Measurements from ENCODE around the gene TOM1L1.
A peak's percentile ranks its signal among the peaks of the same experiment; 100 is the strongest.

The TOM1L1 gene

DNA sequence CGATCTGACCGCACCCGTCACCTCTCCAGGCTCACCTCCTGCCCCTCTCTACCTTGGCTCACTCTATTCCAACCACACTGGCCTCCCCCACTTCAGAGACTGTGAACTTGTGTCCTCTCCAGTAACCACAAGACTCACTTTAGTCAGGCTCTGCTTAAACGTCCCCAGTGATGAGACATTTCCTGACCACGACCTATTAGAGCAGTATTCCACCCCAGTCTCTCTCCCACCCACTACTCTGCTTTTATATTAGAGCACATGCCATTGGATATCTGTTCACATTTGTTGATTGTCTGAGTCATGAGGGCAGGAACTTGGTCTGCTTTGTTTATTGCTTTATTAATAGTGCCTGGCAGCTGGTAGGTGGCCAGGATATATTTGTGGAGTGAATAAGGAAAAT, 47.7 kb downstream of the TOM1L1 start:
- DNase-seq (ENCODE audit: low read depth in 2 of 2), result peak; percentile 2 to 16

DNA sequence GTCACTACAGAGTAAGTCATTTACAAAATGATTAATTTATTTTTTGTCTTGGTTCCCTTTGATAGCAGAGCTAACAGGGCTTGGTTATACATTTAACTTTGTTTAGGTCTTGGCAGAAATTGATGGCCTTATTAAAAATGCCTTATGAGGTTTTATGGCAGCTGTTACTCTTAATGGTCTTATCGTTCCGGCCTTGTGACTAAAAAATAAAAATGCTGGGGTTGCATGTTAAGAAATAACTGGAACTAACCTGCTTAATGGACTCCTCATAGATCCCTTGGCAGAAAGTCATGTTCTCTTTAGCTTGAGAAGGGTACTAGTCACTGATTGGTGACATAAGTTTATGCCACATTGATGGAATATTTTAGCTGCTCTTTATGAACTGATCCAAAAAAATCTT, 49.5 kb downstream of the TOM1L1 start:
- no peak for DNase-seq (ENCODE audit: low read depth in 2 of 2)

- no peak for DNase-seq (ENCODE audit: low read depth in 2 of 2)
Observed at GRCh38 chr17:54951286-54951685, 50.6 kb downstream of the TOM1L1 start.

DNA sequence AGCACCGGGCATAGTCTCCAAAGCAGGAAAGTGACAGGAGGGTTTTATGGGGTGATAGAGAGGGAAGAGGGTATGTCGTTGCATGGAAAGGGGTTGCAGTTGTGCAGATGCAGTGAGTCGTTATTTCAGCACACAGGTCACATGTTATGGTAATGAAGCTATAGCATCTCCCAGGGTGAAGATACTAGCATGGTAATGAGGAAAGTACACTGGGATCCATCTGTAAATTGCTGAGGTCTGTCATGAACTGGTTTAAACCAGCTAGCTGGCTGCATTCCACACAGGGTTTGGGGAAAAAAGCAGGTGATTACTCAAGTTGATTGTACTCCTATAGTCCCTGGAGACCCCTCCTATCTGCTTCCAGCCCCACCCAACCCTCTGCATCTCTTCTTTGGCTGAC, 56.1 kb downstream of the TOM1L1 start:
- no peak for DNase-seq (ENCODE audit: low read depth in 2 of 2)

- no peak for DNase-seq (ENCODE audit: low read depth in 2 of 2)
Observed at GRCh38 chr17:54967621-54968261, 67.1 kb downstream of the TOM1L1 start.

DNA sequence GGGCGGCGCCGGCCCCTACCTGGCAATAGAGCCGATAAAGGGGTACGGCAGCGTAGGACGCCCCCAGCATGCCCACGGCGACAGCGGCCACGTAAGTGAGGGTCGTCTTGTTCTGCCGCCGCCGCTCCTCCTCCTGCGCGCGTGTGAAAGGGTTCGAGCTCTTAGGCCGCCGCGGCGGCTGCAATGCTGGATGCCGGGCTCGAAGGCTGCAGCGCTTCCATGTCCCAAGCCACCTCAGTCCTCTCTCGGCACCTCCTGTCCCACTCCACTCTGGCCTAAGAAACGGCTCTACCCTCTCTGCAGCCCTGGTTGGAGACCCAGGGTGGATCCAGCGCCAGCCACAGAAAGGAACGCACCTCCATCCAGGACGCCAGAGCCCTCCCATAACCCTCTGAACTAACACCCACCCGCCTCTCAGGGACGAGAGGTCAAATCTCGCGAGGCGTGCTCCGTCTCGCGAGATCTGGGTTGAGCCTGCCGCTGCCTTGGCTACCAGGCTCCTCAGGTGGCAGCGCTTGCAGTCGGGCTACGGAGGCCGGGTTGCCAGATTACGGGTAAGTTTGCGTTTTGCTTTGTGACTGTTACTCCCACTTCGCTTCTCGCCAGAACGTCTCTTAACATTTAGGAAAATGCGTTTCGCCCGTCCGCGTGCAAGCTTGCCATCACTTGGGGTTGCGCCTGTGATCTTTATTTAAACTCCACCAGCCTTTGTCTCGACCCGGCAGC, 67.8 kb downstream of the TOM1L1 start, which contains the start of the genes COX11 and STXBP4:
TSS of gene COX11 (minus strand) at position 393 of the 726 bp plus-strand sequence. CDS start at position 385, 8 bp downstream.
TSS of gene STXBP4 (plus strand) at position 504 of the 726 bp plus-strand sequence. CDS start 17,455 bp downstream, outside the sequence.
- DNase-seq (ENCODE audit: low read depth in 2 of 2), result peak; percentile 88 to 91

DNA sequence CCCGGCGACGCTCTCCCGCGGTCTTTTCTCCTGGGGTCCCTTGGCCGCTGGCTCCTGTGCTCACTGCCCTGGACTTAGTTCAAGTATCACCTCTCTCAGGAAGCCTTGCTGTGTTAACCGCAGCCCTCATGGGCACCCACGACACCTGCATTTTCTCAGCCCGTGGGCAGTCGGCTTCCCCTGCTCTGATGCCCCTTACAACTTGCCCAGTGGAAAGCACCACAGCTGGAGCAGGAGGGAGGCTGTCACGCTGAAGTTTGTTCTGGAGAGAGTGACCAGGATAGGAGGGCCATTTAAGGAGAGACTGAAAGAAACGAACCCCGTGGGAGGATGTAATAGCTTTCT, 68.3 kb downstream of the TOM1L1 start:
- no peak for DNase-seq (ENCODE audit: low read depth in 2 of 2)

GRCh38 chr17:54969658-54970572, 69.3 kb downstream of the TOM1L1 start:
- DNase-seq (ENCODE audit: low read depth in 2 of 2), result no peak

DNA sequence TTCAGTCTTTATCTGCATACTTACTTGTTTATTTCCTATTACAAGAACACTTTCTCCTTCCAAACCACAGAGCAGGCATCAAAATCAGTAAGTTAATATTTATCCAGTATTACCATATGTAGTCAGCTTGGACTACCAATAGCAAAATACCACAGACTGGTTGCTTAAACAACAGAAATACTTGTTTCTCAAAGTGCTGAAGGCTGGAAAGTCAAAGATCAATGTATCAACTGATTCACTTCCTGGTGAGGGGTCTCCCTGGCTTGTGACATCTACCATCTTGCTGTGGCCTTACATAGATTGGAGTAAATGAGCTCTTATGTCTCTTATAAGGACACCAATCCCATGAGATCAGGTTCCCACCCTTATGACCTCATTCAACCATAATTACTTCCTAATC, 70.5 kb downstream of the TOM1L1 start:
- no peak for DNase-seq (ENCODE audit: low read depth in 2 of 2)

GRCh38 chr17:54971901-54972300, 71.2 kb downstream of the TOM1L1 start:
- no peak for DNase-seq (ENCODE audit: low read depth in 2 of 2)

- no peak for DNase-seq (ENCODE audit: low read depth in 2 of 2)
Observed at GRCh38 chr17:54972406-54973138, 71.9 kb downstream of the TOM1L1 start.

GRCh38 chr17:54974759-54975158, 74.1 kb downstream of the TOM1L1 start:
- DNase-seq (ENCODE audit: low read depth in 2 of 2), result no peak

DNA sequence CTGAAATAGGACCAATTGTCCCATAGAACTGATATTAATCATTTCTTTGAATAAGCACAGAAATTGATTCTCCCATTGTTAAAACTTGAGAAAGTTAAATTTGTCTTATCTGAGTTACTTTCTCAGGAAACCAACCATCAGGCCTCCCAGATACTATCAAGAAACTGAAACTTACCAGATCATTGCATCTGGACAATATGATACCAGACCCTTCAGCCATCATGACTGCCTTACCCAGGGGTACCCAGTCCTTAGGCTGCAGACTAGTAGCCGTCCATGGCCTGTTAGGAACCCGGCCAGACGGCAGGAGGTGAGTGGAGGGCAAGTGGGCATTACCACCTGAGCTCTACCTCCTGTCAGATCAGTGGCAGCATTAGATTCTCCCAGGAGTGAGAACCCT, 75.7 kb downstream of the TOM1L1 start:
- DNase-seq (ENCODE audit: low read depth in 2 of 2), result no peak

- no peak for DNase-seq (ENCODE audit: low read depth in 2 of 2)
Observed at GRCh38 chr17:54977744-54978143, 77.1 kb downstream of the TOM1L1 start.

DNA sequence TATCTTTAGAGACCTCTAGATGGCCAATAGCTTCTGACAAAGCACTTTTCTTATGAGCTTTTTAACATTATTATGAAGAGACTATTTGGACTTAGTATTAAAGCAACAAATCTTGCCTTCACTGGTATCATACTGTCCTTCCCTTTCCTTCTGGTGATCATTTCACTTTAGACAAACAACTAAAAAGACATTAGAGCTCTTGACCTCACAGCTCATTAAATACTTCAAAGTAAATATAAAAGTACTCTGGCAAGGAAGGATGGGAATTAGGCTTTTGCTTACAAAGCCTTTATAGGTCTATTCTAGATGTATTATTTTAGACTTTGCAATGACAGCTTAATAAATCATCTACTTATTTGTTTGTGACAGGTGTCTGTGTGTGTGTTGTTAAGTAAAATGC, 79.0 kb downstream of the TOM1L1 start:
- DNase-seq (ENCODE audit: low read depth in 2 of 2), result no peak

GRCh38 chr17:54980375-54980774, 79.7 kb downstream of the TOM1L1 start:
- no peak for DNase-seq (ENCODE audit: low read depth in 2 of 2)

DNA sequence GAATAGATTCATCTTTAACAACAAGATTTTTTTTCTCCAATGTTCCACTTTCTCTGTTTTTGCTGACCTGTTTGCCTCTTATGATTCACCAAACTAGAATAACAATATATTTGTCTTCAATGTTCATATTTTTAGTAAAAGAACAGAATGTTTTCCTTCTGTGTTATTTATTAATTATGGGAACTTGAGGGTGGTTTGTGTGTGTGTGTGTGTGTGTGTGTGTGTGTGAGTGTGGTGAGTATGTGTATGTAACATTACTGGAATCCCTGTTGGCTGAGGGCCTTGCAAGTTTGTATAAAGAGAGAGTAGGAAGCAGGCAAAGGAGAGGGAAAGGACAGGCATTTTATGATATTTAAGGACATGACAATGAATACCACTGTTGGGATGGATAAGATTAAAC, 81.7 kb downstream of the TOM1L1 start:
- no peak for DNase-seq (ENCODE audit: low read depth in 2 of 2)

- no peak for DNase-seq (ENCODE audit: low read depth in 2 of 2)
Observed at GRCh38 chr17:54983260-54983659, 82.6 kb downstream of the TOM1L1 start.

- DNase-seq (ENCODE audit: low read depth in 2 of 2), result no peak
Observed at GRCh38 chr17:54985476-54985875, 84.8 kb downstream of the TOM1L1 start.

DNA sequence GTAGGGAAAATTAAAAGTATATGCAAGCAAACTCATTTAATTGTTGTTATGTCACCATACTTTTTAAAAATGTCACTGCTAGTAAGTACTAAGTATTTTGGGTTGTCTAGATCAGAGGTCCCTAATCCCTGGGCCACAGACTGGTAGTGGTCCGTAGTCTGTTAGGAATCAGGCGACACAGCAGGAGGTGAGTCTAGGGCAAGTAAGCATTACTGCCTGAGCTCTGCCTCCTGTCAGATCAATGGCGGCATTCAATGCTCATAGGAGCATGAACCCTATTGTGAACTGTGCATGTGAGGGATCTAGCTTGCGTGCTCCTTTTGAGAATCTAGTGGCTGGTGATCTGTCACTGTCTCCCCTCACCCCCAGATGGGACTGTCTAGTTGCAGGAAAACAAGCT, 89.5 kb downstream of the TOM1L1 start:
- DNase-seq (ENCODE audit: low read depth in 2 of 2), result no peak

GRCh38 chr17:54991567-54991966, 90.9 kb downstream of the TOM1L1 start:
- DNase-seq (ENCODE audit: low read depth in 2 of 2), result no peak
